Measurements from ENCODE around the gene ALDOA. TPM values are rescaled to one million over a fixed set of nuclear protein-coding genes. Genes with fewer than 3 reads are reported as not detected.

ALDOA gene
- total and polyA plus RNA-seq, 10 of the 15 experiments (the other 5 are each of a cell fraction or from before 2014, with no cell fraction given), result 218 to 2,339 (median 1,095) TPM

- intact Hi-C loops (cut with micrococcal nuclease; ENCODE audit: unreplicated experiment), result no loop called here
- no peak overlapping the region for H2AFZ ChIP-seq (ENCODE audit: control insufficient read depth, low read depth, low read length)
- TF ChIP-seq CREB1 (IDR thresholded peaks at IDR 0.05; ENCODE audit: low read depth), result no peak
- no peak for TF ChIP-seq DPF2 (IDR thresholded peaks at IDR 0.05)
- H3K4me1 ChIP-seq (ENCODE audit: control insufficient read depth, insufficient read depth, low read length), result peaks cover 3% of the 10 kb centered on the region; the same call in 1 of the 2 replicates
- H3K79me2 ChIP-seq (ENCODE audit: control insufficient read depth, insufficient read depth, low read length), result no peaks in the 10 kb centered on the region
- BruUV-seq (replicated peaks), result no TSS peak
- WGBS (ENCODE audit: insufficient coverage, insufficient replicate concordance, low lambda C conversion rate, missing lambda C conversion rate), result 86% methylated on average over 8 of the region's 8 CpGs
- no peak overlapping the region for H3K4me2 ChIP-seq (ENCODE audit: control insufficient read depth, insufficient read depth)
- in situ Hi-C loops (cut with MboI), result no loop called here
- no peak for DNase-seq (ENCODE audit: low read depth, low spot score)
- no peaks in the 10 kb centered on the region for H3K9me3 ChIP-seq (replicated peaks; ENCODE audit: control insufficient read depth, insufficient read depth, low read length)
- CTCF ChIA-PET, result no interaction called here
- H3K27me3 ChIP-seq (replicated peaks in 1 of 2; ENCODE audit: control insufficient read depth in 2 of 2, insufficient read depth in 2 of 2, low read length in 1 of 2), result no peaks in the 10 kb centered on the region
- POLR2A ChIA-PET, result no interaction called here
- H3K36me3 ChIP-seq (ENCODE audit: control insufficient read depth in 2 of 2, insufficient read depth in 2 of 2, low read length in 1 of 2), result no peaks in the 10 kb centered on the region
- no peak overlapping the region for H3K9ac ChIP-seq (ENCODE audit: control insufficient read depth, insufficient read depth, low read length)
- no peak overlapping the region for H3K4me3 ChIP-seq
- H4K20me1 ChIP-seq (ENCODE audit: control insufficient read depth, insufficient read depth), result no peaks in the 10 kb centered on the region
- no peak overlapping the region for H3K27ac ChIP-seq (ENCODE audit: control insufficient read depth, insufficient read depth)
- SMC1A ChIA-PET (ENCODE audit: uncharacterized antibody, unreplicated experiment), result no interaction called here
- RAD21 ChIA-PET (ENCODE audit: unreplicated experiment), result interaction anchor here (1.5 kb wide), 1 partner anchor 17 kb away, joined by 9 read pairs; no protein-coding TSS in a partner anchor
- no peak for ATAC-seq
- no peak for FAIRE-seq
Observed at GRCh38 chr16:30049871-30050270, 15.7 kb upstream of the ALDOA start.

DNA sequence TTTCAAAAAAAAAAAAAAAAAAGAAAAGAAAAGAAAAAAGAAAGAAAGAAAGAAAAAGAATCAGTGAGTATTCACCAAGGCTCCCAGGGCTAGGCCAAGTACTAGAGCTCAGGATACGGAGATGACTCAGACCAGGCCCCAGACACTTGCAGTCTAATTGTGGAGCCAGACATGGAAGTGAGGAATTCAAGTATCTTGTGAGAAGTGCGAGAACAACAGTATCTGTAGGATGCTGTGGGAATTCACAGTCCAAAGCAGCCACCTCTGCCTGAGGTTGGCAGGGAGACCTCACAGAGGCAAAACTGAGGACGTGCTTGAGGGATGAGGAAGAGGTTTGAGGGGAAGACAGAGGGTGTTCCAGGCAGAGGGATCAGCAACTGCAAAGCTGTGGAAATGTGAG lies 14.0 kb upstream of the ALDOA start:
- H4K20me1 ChIP-seq (ENCODE audit: control insufficient read depth, insufficient read depth), result no peaks in the 10 kb centered on the region
- WGBS (ENCODE audit: insufficient coverage, insufficient replicate concordance, low lambda C conversion rate, missing lambda C conversion rate), result 97% methylated on average over 3 of the region's 3 CpGs
- H3K4me2 ChIP-seq (ENCODE audit: control insufficient read depth, insufficient read depth), result 0 out of 2 replicates have a peak overlapping the region, but pooled peaks have one; percentile 13
- H3K27me3 ChIP-seq (replicated peaks in 1 of 2; ENCODE audit: control insufficient read depth in 2 of 2, insufficient read depth in 2 of 2, low read length in 1 of 2), result no peaks in the 10 kb centered on the region
- no TSS peak for BruUV-seq (replicated peaks)
- no peak overlapping the region for H3K27ac ChIP-seq (ENCODE audit: control insufficient read depth, insufficient read depth)
- ATAC-seq, result no peak
- no peak overlapping the region for H3K9ac ChIP-seq (ENCODE audit: control insufficient read depth, insufficient read depth, low read length)
- ChIA-PET CTCF (no interaction called here), RAD21 (ENCODE audit: unreplicated experiment) (interaction anchor here (0.7 kb wide), 1 partner anchor 230 kb away, joined by 5 read pairs; no protein-coding TSS in a partner anchor), POLR2A (interaction anchor here (1.3 to 2.7 kb wide), 2 partner anchors 14 to 39 kb away, joined by 3 to 7 read pairs; partner anchors contain the start of gene ALDOA), SMC1A (ENCODE audit: uncharacterized antibody, unreplicated experiment) (interaction anchor here (1.4 kb wide), 1 partner anchor 41 kb away, joined by 5 read pairs; the partner anchor contains the start of gene TBX6)
- FAIRE-seq, result no peak
- intact Hi-C loops (cut with micrococcal nuclease; ENCODE audit: unreplicated experiment), result no loop called here
- no peak for DNase-seq (ENCODE audit: low read depth, low spot score)
- in situ Hi-C loops (cut with MboI), result no loop called here
- H3K4me3 ChIP-seq, result no peak overlapping the region
- H3K9me3 ChIP-seq (replicated peaks; ENCODE audit: control insufficient read depth, insufficient read depth, low read length), result no peaks in the 10 kb centered on the region
- H3K36me3 ChIP-seq (ENCODE audit: control insufficient read depth in 2 of 2, insufficient read depth in 2 of 2, low read length in 1 of 2), result no peaks in the 10 kb centered on the region
- H3K4me1 ChIP-seq (ENCODE audit: control insufficient read depth, insufficient read depth, low read length), result peaks cover 3% of the 10 kb centered on the region; the same call in 1 of the 2 replicates
- no peak overlapping the region for H2AFZ ChIP-seq (ENCODE audit: control insufficient read depth, low read depth, low read length)
- H3K79me2 ChIP-seq (ENCODE audit: control insufficient read depth, insufficient read depth, low read length), result no peaks in the 10 kb centered on the region
- TF ChIP-seq TCF3 (IDR thresholded peaks at IDR 0.05; ENCODE audit: borderline replicate concordance, insufficient read depth, low read depth, low read length) (no peak), TAF1 (IDR thresholded peaks at IDR 0.05; ENCODE audit: borderline replicate concordance, low read depth, low read length) (no peak), NFIC (IDR thresholded peaks at IDR 0.05; ENCODE audit: low read depth, low read length) (no peak), KAT2A (conservative IDR thresholded peaks at IDR 0.05; ENCODE audit: control insufficient read depth, low read depth, low read length) (no peak), ZBTB4 (CRISPR knock-in tag; IDR thresholded peaks at IDR 0.05) (no peak)
- TF ChIP-seq, protein P1, sequence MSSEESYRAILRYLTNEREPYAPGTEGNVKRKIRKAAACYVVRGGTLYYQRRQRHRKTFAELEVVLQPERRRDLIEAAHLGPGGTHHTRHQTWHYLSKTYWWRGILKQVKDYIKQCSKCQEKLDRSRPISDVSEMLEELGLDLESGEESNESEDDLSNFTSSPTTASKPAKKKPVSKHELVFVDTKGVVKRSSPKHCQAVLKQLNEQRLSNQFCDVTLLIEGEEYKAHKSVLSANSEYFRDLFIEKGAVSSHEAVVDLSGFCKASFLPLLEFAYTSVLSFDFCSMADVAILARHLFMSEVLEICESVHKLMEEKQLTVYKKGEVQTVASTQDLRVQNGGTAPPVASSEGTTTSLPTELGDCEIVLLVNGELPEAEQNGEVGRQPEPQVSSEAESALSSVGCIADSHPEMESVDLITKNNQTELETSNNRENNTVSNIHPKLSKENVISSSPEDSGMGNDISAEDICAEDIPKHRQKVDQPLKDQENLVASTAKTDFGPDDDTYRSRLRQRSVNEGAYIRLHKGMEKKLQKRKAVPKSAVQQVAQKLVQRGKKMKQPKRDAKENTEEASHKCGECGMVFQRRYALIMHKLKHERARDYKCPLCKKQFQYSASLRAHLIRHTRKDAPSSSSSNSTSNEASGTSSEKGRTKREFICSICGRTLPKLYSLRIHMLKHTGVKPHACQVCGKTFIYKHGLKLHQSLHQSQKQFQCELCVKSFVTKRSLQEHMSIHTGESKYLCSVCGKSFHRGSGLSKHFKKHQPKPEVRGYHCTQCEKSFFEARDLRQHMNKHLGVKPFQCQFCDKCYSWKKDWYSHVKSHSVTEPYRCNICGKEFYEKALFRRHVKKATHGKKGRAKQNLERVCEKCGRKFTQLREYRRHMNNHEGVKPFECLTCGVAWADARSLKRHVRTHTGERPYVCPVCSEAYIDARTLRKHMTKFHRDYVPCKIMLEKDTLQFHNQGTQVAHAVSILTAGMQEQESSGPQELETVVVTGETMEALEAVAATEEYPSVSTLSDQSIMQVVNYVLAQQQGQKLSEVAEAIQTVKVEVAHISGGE (CRISPR knock-in tag; IDR thresholded peaks at IDR 0.05), result no peak
- TF ChIP-seq, protein P2, sequence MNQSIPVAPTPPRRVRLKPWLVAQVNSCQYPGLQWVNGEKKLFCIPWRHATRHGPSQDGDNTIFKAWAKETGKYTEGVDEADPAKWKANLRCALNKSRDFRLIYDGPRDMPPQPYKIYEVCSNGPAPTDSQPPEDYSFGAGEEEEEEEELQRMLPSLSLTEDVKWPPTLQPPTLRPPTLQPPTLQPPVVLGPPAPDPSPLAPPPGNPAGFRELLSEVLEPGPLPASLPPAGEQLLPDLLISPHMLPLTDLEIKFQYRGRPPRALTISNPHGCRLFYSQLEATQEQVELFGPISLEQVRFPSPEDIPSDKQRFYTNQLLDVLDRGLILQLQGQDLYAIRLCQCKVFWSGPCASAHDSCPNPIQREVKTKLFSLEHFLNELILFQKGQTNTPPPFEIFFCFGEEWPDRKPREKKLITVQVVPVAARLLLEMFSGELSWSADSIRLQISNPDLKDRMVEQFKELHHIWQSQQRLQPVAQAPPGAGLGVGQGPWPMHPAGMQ (IDR thresholded peaks at IDR 0.05; ENCODE audit: borderline replicate concordance), result no peak

All from GM12878 (cell line).